PC-9 (cell line): Measurements from ENCODE around the gene LEKR1. TPM values are rescaled to one million over a fixed set of nuclear protein-coding genes. Genes with fewer than 3 reads are reported as not detected.
"Not testable (repeated sequence)": the region's sequence is repeated elsewhere in the genome, so short reads cannot be mapped to it uniquely, and the experiment has no call there.

ENCODE experiments used
- BruUV-seq: library from RNA; stranded (reverse); fragments of 400-500 nt; replicated peaks from 2 replicates; lab custom pipeline; 2021; lab: Mats Ljungman, UMichigan
- CTCF ChIA-PET: fragments of 300-600 bp; sonication (Branson Sonifier 250); formaldehyde crosslinking; loops from one replicate; lab custom pipeline; 2022; ENCODE audit warnings: antibody characterized with exemption; lab: Charles Lee
- POLR2A ChIA-PET: fragments of 300-600 bp; sonication (Branson Sonifier 250); formaldehyde crosslinking; loops from one replicate; lab custom pipeline; 2022; ENCODE audit warnings: antibody characterized with exemption; ENCODE audit not compliant: unreplicated experiment; lab: Charles Lee
- DNase-seq, 2 experiments: peaks; one replicate each; pipeline versions ENCODE4 v3.0.0 to v3.0.0-alpha.2; 2015 to 2022; ENCODE audit warnings: mixed read lengths in 1 of 2
- H2AFZ ChIP-seq: fragments of 200-600 bp; sonication (generic); 2 replicates; pipeline ENCODE4 v1.8.1; 2017; ENCODE audit warnings: antibody characterized with exemption
- H3F3A ChIP-seq: fragments of 200-600 bp; sonication (generic); 2 replicates; pipeline ENCODE4 v1.8.1; 2017; ENCODE audit warnings: antibody characterized with exemption, mild to moderate bottlenecking, low read depth; ENCODE audit not compliant: insufficient read depth
- H3K27ac ChIP-seq: fragments of 200-600 bp; sonication (generic); 2 replicates; pipeline ENCODE4 v1.6.1; 2016; ENCODE audit warnings: mixed run types
- H3K27me3 ChIP-seq: fragments of 200-600 bp; sonication (generic); 2 replicates; pipeline ENCODE4 v1.6.1; 2016; ENCODE audit warnings: low read depth, mixed run types; ENCODE audit not compliant: insufficient read depth
- H3K36me3 ChIP-seq: fragments of 200-600 bp; sonication (generic); 2 replicates; pipeline ENCODE4 v1.6.1; 2016; ENCODE audit warnings: low read depth, mixed run types
- H3K4me1 ChIP-seq: fragments of 200-600 bp; sonication (generic); replicated peaks from 2 replicates; pipeline ENCODE4 v1.6.1; 2016; ENCODE audit warnings: mixed run types; ENCODE audit not compliant: insufficient read depth
- H3K4me2 ChIP-seq: fragments of 200-600 bp; sonication (generic); 2 replicates; pipeline ENCODE4 v1.6.1; 2017; ENCODE audit warnings: mixed run types
- H3K4me3 ChIP-seq: fragments of 200-600 bp; sonication (generic); 2 replicates; pipeline ENCODE4 v1.6.1; 2016; ENCODE audit warnings: mixed run types
- H3K79me2 ChIP-seq: fragments of 200-600 bp; sonication (generic); 2 replicates; pipeline ENCODE4 v1.6.1; 2017; ENCODE audit warnings: low read depth, mixed run types
- H3K9me2 ChIP-seq: fragments of 200-600 bp; sonication (generic); 2 replicates; pipeline ENCODE4 v1.8.1; 2017; ENCODE audit warnings: mild to moderate bottlenecking; ENCODE audit not compliant: insufficient read depth
- H3K9me3 ChIP-seq: fragments of 200-600 bp; sonication (generic); 2 replicates; pipeline ENCODE4 v1.8.1; 2016; ENCODE audit warnings: low read depth; ENCODE audit not compliant: insufficient read depth
- H4K20me1 ChIP-seq: fragments of 200-600 bp; sonication (generic); 2 replicates; pipeline ENCODE4 v1.8.1; 2017; ENCODE audit not compliant: insufficient read depth
- EZH2 ChIP-seq: fragments of 200-600 bp; sonication (generic); IDR thresholded peaks from 2 replicates; pipeline ENCODE4 v1.8.0; 2017; ENCODE audit warnings: antibody characterized with exemption, low read depth
- intact Hi-C: fragments of 100-400 bp; cut with micrococcal nuclease; formaldehyde crosslinking; loops from one replicate; pipeline ENCODE4 v1.10.0; 2022; ENCODE audit not compliant: unreplicated experiment
- total RNA-seq: library from RNA; stranded (reverse); gene quantifications from 2 replicates; pipeline ENCODE4 v1.2.3, GENCODE V29; 2021
- TF ChIP-seq, protein P1 (sequence below): fragments of 200-600 bp; sonication (generic); conservative IDR thresholded peaks from 2 replicates; pipeline ENCODE4 v1.6.1; 2017; ENCODE audit warnings: mixed run types, antibody characterized with exemption, mild to moderate bottlenecking, moderate library complexity

LEKR1 gene
- total RNA-seq, 1 experiment from 2014 or later: 3.9 TPM

DNA sequence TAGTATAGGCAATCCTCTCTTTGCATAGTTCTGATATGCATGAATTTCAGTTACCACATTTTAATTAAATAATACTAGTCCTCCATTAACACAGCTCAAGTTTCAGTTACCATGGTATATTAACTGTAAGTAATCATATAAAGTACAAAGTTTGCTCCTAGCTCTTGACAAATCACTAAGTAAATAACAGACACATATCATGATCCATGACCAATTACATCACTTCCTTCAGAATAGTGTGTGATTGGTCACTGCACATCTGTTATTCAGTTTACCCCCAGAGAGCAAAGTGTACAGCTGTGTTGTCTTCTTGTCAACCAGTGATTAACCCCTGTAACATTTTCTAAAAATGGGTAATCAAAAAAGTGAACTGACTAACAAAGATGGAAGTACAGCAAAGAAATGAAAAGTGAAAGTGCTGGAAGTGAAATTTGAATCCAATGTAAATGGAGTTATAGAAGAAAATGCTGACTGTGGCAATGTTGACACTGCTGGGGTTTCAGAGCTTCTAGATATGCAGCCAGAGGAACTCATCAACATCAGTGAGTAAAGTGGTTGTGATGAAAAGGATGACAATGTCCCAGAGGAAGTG is 30.2 kb upstream of the LEKR1 start:
- Histone ChIP-seq H3K4me2 (no peak overlapping the region), H3K27me3 (no peaks in the 10 kb centered on the region), H3K9me3 (no peaks in the 10 kb centered on the region), H3K9me2 (no peaks in the 10 kb centered on the region), H4K20me1 (no peaks in the 10 kb centered on the region), H3F3A (peaks cover 6% of the 10 kb centered on the region; the same call in 1 of the 2 replicates), H3K27ac (no peak overlapping the region; the same call in 1 of the 2 replicates), H2AFZ (no peak overlapping the region), H3K4me1 (peaks cover 6% of the 10 kb centered on the region; the same call in 1 of the 2 replicates), H3K4me3 (no peak overlapping the region), H3K36me3 (peaks cover 10% of the 10 kb centered on the region; the same call in 1 of the 2 replicates), H3K79me2 (no peaks in the 10 kb centered on the region)
- ChIA-PET POLR2A (no interaction called here), CTCF (interaction anchor here (0.5 kb wide), 1 partner anchor 27 kb away, joined by 4 read pairs; no protein-coding TSS in a partner anchor)
- intact Hi-C loops: no loop called here
- no peak for TF ChIP-seq EZH2
- TF ChIP-seq, protein P1, sequence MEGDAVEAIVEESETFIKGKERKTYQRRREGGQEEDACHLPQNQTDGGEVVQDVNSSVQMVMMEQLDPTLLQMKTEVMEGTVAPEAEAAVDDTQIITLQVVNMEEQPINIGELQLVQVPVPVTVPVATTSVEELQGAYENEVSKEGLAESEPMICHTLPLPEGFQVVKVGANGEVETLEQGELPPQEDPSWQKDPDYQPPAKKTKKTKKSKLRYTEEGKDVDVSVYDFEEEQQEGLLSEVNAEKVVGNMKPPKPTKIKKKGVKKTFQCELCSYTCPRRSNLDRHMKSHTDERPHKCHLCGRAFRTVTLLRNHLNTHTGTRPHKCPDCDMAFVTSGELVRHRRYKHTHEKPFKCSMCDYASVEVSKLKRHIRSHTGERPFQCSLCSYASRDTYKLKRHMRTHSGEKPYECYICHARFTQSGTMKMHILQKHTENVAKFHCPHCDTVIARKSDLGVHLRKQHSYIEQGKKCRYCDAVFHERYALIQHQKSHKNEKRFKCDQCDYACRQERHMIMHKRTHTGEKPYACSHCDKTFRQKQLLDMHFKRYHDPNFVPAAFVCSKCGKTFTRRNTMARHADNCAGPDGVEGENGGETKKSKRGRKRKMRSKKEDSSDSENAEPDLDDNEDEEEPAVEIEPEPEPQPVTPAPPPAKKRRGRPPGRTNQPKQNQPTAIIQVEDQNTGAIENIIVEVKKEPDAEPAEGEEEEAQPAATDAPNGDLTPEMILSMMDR: no peak
- BruUV-seq: no TSS peak
- no peak for DNase-seq

DNA sequence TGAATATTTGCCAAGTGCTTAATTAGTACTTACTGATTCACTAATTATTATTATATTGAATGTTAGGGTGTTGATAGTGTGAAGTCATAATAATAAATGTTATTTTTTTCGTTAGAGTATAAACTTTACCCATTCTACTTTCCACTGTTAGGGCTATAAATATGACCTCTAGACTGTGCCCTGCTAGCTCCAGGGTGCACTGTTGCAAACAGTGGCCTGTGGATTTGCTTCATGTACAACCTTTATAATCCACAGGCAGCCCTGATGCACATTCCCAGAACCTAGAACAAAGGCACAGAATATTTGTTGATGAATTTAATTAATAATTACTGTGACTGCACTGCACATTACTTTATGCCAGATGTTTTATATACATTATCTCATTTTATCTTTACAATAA is 28.8 kb upstream of the LEKR1 start:
- TF ChIP-seq, protein P1: no peak
- TF ChIP-seq EZH2: no peak
- H3K79me2 ChIP-seq: no peaks in the 10 kb centered on the region

DNA sequence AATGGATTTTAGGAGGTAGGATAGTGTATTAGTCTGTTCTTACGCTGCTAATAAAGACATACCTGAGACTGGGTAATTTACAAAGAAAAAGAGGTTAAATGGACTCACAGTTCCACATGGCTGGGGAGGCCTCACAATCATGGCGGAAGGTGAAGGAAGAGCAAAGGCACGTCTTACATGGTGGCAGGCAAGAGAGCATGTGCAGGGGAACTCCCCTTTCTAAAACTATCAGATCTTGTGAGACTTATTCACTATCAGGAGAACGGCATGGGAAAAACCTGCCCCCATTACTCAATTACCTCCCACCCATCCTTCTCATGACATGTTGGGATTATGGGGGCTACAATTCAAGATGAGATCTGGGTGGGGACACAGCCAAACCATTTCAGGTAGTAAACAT is 25.9 kb upstream of the LEKR1 start:
- H4K20me1 ChIP-seq, H3K4me1 ChIP-seq, H3K4me3 ChIP-seq, H3K79me2 ChIP-seq, H3K27me3 ChIP-seq, DNase-seq, H3F3A ChIP-seq, H3K27ac ChIP-seq, H3K9me2 ChIP-seq, CTCF ChIA-PET, H3K9me3 ChIP-seq, intact Hi-C loops, H2AFZ ChIP-seq, H3K36me3 ChIP-seq, H3K4me2 ChIP-seq, BruUV-seq: not testable (repeated sequence)
- POLR2A ChIA-PET: interaction anchor here (0.5 kb wide), 1 partner anchor 322 kb away, joined by 8 read pairs; no protein-coding TSS in a partner anchor

More for the DNA sequence above, 28.8 kb upstream of the LEKR1 start:
- ChIA-PET POLR2A (no interaction called here), CTCF (no interaction called here)
- no peak overlapping the region for H2AFZ ChIP-seq
- peaks cover 10% of the 10 kb centered on the region; the same call in 1 of the 2 replicates for H3K36me3 ChIP-seq
- no peak overlapping the region for H3K27ac ChIP-seq
- no peaks in the 10 kb centered on the region for H3K9me3 ChIP-seq
- H3F3A ChIP-seq: peaks cover 6% of the 10 kb centered on the region; the same call in 1 of the 2 replicates
- no TSS peak for BruUV-seq
- no peak overlapping the region for H3K4me2 ChIP-seq
- no peaks in the 10 kb centered on the region for H4K20me1 ChIP-seq
- peaks cover 6% of the 10 kb centered on the region; the same call in 1 of the 2 replicates for H3K4me1 ChIP-seq
- H3K4me3 ChIP-seq: no peak overlapping the region
- no peaks in the 10 kb centered on the region for H3K9me2 ChIP-seq
- intact Hi-C loops: no loop called here
- no peak for DNase-seq
- no peaks in the 10 kb centered on the region for H3K27me3 ChIP-seq
